Stimulated activated CD8-positive, alpha-beta memory T cell treated with anti-CD3 and anti-CD28 coated beads, Interleukin-15, amount 100 ng/mL, for 24 hours (primary cell): ENCODE measurements around the gene DIAPH3.

Source experiments
- DNase-seq: peaks from one replicate; pipeline ENCODE4 v3.0.0-alpha.2; 2020; ENCODE audit warnings: low read depth

The DIAPH3 gene

DNA sequence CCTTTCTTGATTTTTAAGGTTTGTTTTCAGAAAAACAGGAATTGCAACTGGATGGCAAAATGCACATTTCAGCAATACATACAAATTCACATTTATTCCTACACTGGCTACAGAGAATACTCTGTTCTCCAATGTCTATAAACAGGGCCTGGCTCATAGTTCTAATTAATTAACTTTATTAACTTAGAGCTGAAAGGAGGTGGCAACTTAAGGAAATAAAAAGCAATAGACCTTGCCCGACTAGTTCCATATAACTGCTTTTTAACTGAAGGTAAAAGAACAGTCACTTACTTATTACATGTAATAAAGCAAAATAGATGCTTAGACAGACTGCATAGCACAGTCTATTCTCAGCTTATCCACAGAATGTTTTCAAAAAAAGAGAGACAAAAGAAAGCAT lies 498.5 kb downstream of the DIAPH3 start:
- no peak for DNase-seq

DNA sequence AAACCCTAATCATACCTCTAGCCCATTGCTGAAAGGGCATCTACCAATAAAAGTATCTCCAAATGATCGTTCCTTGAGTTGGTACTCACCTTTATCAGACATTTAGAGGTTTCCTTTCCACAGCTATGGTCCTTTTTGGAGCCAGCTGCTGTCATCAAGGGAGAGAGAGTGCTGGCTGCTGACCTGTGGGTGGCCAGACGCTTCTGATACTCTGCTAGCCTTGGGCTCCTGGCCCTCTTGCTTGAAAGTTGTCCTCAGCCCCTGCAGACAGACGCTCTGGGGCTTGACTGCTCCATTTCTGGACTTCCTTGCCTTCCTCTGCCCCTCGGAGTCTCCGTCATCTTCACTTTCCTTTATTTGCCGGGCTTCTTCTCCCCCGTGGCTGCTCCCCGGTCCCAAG lies 499.1 kb downstream of the DIAPH3 start:
- DNase-seq: no peak

DNA sequence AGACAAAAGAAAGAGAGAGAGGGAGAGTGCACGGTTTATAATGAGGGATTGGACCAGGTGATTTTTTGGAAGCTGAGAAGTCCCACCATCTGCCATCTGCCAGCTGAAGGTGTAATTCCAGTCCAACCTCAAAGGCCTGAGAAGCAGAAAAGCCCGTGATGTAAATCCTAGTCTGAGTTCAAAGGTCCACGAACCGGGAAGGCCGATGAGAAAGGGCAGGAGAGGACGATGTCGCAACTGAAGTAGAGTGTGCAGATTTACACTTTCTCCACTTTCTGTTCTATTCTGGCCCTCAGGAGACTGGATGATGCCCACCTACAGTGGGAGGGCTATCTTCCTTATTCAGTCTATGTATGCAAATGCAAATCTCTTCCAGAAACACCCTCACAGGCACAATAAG lies 500.0 kb downstream of the DIAPH3 start:
- DNase-seq: no peak

DNA sequence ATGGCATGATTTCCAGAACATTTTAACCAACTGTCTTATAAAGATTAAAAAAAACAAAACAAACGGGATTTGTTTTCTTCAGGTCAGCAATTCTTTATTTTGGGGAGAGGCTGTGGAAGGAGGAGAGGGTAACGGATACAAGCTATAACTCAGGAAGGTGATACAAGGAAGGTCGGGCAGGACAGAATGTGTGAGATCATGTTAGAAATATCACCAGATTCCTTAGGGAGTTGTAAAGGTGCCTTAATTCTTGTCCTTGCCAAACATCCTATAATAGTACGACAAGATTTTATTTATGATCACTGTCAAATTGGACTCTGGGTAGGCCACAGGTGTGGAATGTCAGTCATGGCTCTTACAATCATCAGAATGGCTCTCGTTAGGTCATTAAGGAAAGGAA lies 503.1 kb downstream of the DIAPH3 start:
- DNase-seq: no peak

DNA sequence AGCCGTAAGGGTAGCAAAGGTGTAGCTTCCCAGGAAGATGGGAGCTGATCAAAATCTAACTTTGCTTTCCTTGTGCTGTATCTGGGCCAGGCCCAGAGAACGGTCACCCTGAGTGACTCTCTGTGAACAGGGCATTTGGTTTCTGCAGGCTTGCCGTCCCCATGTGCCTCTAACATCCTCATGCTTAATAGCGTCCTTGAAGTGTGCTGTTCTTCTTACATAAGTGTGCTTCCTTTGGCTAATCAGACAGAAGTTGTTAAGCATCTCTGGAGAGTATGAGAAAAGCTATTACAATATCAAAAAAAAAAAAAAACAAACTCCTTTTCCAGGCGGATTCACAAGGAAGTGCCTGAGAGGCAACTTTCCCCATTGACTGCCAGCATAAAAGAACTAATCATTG lies 503.7 kb downstream of the DIAPH3 start:
- DNase-seq: no peak

DNA sequence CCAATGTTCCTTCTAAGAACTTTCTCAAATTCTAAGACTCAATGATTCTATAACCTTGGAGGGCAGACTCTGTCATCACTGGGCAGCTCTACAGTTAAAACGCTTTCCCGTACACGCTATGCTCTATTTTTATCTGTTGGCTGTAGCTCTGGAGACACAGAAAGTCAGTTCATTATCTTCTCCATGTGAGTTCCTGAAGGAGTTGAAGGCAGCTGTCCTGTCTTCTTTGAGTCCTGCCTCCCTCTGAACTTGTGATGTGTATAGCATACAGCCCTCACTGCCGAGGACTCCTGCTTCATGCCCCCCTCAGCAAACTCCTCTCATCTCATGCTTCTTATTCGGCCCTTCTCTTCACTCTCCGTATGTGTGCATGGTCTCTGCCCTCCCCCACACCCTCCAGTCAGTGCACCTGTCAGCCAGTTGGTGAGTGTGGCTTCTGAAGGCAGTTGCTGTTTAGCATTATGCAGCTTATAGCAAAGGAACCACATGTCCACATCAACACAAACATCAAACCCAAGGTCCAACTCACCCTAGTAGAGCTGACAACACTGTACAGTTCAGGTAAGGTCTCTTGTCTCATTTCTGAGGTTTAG lies 504.9 kb downstream of the DIAPH3 start:
- no peak for DNase-seq

DNA sequence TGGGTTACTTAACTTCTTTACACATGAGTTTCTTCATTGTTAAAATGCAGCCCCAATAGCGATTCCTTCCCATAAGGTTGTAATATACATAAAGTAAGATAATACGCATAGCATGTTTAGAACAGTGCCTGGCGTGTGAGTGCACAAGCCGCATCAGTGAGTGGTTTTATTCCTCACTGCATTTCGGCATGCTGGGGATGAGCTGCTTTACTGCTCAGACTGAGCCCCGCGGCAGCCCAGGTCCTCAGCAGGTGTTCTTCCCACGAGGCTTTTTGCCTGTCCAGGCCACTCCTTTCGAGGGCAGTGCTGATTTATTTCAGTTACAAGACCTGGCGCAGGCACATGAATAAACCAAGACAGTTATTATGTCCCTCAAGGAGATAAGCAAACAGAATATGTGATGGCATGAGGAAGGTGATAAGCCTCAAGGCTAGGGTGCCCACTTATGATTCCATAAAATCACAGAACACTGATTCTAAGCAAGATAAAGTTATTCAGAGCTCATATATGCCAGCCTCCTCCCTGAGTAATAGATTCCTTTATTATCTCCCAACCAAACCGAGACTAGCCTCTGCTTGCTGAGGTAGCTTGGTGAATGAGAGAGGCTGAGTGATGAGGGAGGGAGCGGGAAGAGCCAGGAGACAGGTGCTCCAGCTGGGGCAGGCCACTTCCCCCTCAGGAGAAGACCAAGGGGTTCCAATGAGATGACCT lies 505.5 kb downstream of the DIAPH3 start:
- no peak for DNase-seq

DNA sequence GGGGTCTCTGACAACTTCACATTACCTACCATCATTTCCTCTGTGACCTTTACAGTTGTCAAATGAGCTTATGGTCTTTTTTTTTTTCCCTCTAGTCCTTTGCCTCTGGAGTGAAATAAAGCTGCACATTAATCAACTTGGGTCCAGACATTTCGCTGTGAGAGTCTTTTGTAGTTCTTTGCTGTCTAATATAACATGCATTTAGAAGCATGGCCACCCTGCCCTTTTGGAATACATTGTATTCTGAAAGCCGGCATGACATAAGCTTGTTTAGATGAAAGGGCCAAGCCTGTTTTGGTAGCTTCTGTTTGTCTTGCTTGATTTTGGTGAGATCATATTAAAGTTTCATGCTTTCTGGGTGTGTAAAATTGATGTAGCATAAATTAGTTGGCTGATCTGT lies 509.8 kb downstream of the DIAPH3 start:
- DNase-seq: no peak

DNA sequence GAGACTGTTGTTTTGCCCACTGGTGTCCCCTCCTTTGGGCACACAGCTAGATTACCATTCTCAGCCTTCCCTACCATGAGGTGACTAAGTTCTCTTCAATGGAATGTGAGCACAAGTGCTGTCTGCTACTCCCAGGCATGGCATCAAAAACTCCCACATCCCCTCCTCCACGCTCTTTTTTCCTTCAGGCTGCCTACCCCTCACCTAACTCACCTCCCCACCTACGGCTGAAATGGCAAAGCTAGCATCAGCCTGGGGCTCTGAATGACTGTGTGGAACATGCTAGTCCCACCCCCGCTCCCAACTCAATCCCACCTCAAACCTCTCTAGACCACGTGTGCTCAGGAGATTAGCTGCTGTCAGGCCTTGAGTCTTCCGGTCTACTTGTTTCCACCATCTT lies 512.2 kb downstream of the DIAPH3 start:
- no peak for DNase-seq

DNA sequence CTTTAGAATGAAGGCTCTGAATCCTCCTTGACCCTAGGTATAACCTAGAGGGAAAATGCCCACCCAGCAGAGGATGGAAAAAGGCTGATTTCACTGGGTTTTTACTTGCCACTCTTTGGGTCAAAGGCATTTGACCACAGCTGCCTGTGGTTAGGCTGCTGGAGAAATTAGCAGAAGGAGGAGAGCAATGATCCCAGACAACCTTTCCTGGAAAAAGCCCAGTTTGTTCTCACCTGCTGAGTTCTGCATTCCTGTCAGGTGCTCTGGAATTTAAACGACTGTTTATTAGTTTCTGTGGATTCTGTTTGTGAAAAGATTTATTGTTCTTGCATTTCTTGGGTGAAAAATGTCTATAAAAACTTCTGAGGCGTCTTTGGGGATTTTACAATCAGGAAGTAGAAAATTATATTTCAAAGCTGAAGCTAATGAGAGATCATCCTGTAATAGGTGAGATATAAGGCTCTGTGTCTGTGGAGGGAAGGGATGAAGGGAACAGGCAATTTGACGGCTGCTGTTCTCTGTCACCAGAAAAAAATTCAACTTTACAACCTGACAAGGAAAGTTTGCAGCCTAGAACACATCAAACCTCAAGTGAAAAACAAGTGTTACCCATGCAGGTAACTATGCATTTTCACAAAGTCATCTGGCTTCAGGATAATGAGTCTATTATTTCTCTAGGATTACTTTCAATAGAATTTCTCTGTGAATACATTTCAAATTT lies 519.7 kb downstream of the DIAPH3 start:
- no peak for DNase-seq

DNA sequence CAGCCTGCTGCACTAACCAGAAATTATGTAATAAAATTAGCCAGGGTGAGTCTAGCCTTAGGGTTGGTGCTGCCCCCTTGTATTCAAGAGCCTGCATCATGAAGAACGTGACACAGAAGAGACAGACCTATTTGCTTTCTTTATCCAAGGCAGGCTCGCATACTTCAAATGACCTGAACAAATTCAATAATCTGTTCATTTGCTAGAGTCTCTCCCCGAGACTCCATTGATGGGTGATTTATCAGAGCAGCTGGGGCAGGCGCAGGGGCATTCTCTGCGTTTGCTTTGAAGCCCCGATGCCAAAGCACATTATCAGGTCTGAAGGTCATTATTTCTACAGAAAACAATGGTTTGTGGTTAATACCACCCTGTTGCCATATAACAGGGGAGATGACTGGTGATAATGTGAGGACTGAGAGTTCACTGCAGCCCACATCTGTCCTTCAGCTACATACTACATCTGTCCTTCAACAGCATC lies 520.3 kb downstream of the DIAPH3 start:
- no peak for DNase-seq

DNA sequence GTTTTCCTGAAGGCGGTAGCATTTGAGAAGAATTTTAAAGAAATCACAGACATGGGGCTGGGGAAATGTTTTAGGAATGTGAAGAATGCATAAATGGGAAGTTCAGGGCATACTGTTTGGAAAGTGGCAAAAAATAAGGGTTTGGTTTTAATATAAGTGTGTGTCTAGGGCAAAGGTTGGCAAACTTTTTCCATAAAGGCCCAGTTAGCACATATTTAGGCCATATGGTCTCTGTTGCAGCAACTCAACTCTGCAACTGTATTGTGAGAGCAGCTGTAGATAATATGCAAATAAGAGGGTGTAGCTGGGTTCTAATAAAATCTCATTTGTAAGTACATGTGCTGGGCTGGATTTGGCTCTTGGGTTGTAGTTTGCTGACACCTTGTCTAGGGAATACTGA lies 521.9 kb downstream of the DIAPH3 start:
- no peak for DNase-seq

DNA sequence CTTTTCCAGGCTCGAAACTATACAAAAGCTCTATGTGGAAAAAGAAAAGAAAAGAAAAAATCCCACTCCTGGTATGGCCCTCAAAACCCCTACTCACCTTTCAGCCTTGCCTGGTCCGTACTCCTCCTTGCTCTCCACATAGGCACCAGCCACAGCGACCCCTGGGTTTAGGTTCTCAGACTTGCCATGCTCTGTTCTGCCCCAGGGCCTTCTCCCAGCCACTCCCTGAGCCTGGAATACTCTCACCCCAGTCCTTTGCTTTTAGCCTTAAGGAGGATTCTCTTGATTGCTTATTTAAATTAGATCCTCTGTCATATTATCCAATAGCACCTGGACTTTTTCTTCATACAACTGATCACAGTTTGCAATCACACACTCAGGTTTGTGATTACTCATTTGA lies 522.5 kb downstream of the DIAPH3 start:
- DNase-seq: no peak

DNA sequence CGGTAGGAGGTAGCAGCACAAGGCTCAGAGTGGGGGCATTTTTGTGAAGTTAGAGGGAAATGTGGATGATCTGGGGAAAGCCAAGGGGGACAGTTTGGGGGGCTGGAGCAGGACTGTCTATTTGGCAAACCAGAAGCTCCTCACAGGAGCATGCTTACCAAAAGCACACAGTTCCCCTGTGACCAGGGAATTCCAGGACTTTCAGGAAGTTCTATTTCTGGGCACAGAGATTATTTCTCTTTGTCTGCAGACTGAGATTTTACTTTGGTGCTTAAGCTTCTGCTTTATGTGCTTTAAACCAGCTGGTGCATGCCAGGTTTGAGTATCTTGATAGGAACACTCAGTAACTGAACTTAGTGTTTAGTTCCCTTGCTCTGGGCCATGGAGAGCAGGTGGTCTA lies 525.3 kb downstream of the DIAPH3 start:
- no peak for DNase-seq

DNA sequence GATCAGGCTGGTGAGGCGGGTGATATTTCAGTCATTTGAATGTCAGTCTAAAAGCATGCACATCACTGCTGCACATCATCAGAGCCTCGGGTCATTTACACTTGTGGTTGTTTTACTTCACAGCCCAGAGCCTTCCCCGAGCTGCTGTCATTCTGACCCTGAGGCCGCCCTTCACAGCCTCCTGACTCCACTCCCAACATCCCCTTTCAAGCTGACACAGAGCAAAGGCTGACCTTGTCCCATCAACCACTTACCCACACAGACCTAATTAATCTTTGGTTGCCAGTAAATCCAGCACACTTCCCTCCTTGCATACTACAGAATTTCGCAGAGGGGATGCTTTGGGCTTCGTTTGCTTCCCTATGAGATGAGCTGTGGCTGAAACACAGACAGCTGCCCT lies 528.1 kb downstream of the DIAPH3 start:
- DNase-seq: no peak

DNA sequence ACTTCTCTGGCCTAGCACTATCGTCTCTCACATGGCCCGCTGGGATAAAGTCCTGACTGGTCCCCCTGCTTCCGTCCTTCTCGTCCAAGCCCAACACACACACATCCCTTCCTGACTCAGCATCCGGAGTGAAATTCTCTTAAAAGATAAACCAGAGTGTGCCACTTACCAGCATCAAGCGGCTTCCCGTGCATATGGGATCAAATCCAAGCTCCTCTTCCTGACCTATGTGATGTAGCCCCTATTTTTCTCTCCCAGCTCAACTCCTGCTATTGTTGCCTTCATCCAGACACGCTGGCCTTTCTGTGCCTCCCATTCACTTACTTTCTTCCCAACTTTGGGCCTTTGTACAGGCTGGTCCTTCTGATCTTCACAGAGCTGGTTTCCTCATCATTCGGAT lies 530.4 kb downstream of the DIAPH3 start:
- no peak for DNase-seq

DNA sequence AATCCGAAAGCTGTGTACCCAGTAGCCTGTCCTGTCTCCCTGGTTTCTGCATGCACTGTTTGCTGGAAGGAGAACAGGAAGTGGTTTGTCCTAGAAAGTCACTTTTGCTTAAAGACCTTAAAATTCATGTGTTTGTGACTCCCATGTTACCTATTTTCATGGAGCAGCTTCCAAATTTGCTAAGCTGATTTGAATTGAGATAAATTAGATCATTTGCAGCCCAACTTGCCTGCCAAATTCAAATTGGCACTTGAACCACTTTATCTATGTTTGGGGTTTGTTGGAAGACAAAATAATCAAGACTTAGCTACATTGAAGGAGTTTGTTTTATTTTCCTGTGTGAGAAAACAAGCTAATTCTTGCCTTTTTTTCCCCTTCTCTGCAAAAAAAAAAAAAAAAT lies 532.5 kb downstream of the DIAPH3 start:
- no peak for DNase-seq

DNA sequence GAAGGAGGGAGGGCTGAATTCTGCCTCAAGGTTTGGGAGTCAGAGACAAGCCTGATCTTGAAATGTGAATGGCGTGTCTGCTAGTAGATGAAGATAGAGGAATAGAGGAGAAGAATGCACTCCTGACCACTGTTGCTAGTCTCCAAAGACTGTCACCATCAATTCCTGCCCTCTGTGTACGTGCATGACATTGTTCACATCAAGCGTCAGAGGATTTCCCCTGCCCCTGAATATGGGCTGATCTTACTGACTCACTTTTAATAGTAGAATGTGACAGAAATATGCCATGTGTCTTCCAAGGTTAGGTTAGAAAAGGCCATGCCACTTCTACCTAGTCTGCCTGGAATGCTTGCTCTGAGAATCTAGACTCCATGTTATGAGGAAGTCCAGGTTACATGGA lies 538.6 kb downstream of the DIAPH3 start:
- DNase-seq: no peak

DNA sequence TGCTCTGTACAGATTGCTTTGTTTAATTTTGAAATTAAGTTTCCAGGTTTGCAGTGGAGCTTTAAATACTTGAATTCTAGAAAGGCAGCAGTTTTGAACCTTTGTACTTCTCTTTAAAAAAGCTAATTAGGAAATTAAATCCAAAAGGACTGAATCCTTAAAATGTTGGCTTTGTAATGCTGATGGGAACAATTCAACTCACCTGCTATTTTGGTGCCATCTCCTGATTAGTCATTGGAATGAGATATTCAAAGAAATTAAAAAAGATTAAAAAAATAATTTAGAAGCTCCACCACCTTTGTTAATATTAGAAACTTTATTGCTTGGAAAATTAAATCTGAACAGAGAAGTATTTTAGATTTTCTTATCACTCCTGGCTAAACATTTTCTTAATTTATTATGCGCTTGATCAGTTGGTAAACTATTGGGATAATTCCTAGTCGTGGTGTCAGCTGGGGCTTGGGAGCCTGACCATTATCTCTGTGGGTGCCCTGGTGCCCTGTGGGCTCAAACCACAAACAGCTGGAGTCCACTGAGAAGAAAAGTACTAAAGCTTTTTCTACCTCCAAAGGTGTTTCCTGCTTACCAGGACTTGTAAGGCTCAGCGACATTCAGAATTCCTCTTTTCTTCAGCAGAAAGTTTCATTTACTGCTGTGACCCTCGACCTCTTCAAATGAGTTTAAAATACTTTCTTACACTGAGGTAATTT lies 540.4 kb downstream of the DIAPH3 start:
- DNase-seq: no peak

DNA sequence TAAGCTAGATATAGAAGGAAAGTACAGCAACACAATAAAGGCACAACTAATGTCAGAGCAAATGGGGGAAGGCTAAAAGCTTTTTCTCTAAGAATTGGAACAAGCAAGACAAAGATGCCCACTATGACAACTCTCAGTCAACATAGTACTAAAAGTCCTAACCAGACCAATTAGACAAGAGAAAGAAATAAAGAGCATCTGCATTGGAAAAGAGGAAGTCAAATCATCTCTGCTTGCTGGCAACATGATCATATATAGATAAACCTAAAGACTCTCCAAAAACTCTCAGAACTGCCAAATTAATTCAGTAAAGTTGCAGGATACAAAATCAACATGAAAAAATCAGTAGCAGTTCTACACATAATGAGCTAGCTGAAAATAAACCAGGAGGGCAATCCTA lies 542.0 kb downstream of the DIAPH3 start:
- DNase-seq: no peak
